K562 (cell line): Measurements from ENCODE around the gene LRRC58. TPM values are rescaled to one million over a fixed set of nuclear protein-coding genes. Genes with fewer than 3 reads are reported as not detected.

Experiments
- ATAC-seq: fragments of 200-7000 bp; cut with Tn5 transposase; 3 replicates; pipeline ENCODE4 v1.9.1; 2020; ENCODE audit warnings: moderate library complexity
- BruUV-seq: library from RNA; stranded (reverse); fragments of 400-500 nt; replicated peaks from 2 replicates; lab custom pipeline; 2021; lab: Mats Ljungman, UMichigan
- CTCF ChIA-PET: fragments of 300-600 bp; formaldehyde crosslinking; extraction: SDS; loops from one replicate; lab custom pipeline; 2021; ENCODE audit warnings: low intra/inter-chr PET ratio; lab: Yijun Ruan, JAX
- POLR2A ChIA-PET: fragments of 300-600, 350-650 bp; sonication (Branson Sonifier 250); formaldehyde crosslinking; extraction: SDS; loops from one replicate; lab custom pipeline; 2021; ENCODE audit warnings: antibody characterized with exemption, inconsistent platforms; lab: Yijun Ruan, JAX
- DNase-seq, 4 experiments: peaks; one replicate each; pipeline versions ENCODE4 v3.0.0 to v3.0.0-alpha.2; 2011 to 2018; ENCODE audit warnings: low spot score in 3 of 4, mixed read lengths in 3 of 4; ENCODE audit errors: extremely low read depth in 1 of 4
- FAIRE-seq: peaks from 2 replicates; lab custom pipeline; 2011; peaks lifted over from hg19 to GRCh38; lab: Jason Lieb, UNC
- H2AFZ ChIP-seq: 2 replicates; pipeline ENCODE4 v1.6.0; 2011; ENCODE audit warnings: low read depth, low read length, control low read depth, inconsistent platforms
- H3K27ac ChIP-seq: fragments of 200-600 bp; 3 replicates; pipeline ENCODE4 v1.8.0; 2011; ENCODE audit warnings: low read depth, mild to moderate bottlenecking, control low read depth, inconsistent platforms, low read length, moderate library complexity, mixed read lengths; ENCODE audit errors: extremely low read depth
- H3K27me3 ChIP-seq, 2 experiments: fragments of 300-600 bp in 1 of 2; 2 replicates in 1 of 2; 3 replicates in 1 of 2; pipeline versions ENCODE4 v1.6.0 to v1.8.0; 2011; ENCODE audit warnings: inconsistent platforms in 2 of 2, low read length in 2 of 2, mild to moderate bottlenecking in 1 of 2, mixed read lengths in 1 of 2, moderate library complexity in 1 of 2; ENCODE audit not compliant: control insufficient read depth in 2 of 2, insufficient read depth in 2 of 2
- H3K36me3 ChIP-seq: fragments of 300-600 bp; 3 replicates; pipeline ENCODE4 v1.8.0; 2011; ENCODE audit warnings: mild to moderate bottlenecking, low read length, inconsistent platforms; ENCODE audit not compliant: control insufficient read depth, insufficient read depth
- H3K4me1 ChIP-seq, 2 experiments: fragments of 200-600 bp in 1 of 2; replicated peaks in 1 of 2; 2 replicates in 1 of 2; 3 replicates in 1 of 2; pipeline versions ENCODE4 v1.5.1 to v1.8.0; 2011; ENCODE audit warnings: inconsistent platforms in 2 of 2, low read length in 2 of 2, mild to moderate bottlenecking in 1 of 2, mixed read lengths in 1 of 2, moderate library complexity in 1 of 2; ENCODE audit not compliant: control insufficient read depth in 2 of 2, insufficient read depth in 2 of 2
- H3K4me2 ChIP-seq: 2 replicates; pipeline ENCODE4 v1.6.1; 2011; ENCODE audit warnings: low read length, control low read depth, inconsistent platforms, mixed read lengths; ENCODE audit not compliant: insufficient read depth
- H3K4me3 ChIP-seq: fragments of 200-600 bp; sonication (generic), shearing (Covaris generic); 2 replicates; pipeline ENCODE4 v1.5.1; 2016; ENCODE audit warnings: control low read depth, inconsistent platforms
- H3K79me2 ChIP-seq: fragments of 200-600 bp; 3 replicates; pipeline ENCODE4 v1.8.0; 2011; ENCODE audit warnings: low read length, inconsistent platforms; ENCODE audit not compliant: control insufficient read depth, insufficient read depth
- H3K9ac ChIP-seq, 2 experiments: 2 replicates each; pipeline versions ENCODE4 v1.6.0 to v1.6.1; 2011; ENCODE audit warnings: low read depth in 2 of 2, low read length in 2 of 2, control low read depth in 1 of 2, inconsistent platforms in 1 of 2, mild to moderate bottlenecking in 1 of 2, mixed read lengths in 1 of 2; ENCODE audit not compliant: insufficient read depth in 1 of 2
- H3K9me1 ChIP-seq: one replicate; pipeline ENCODE4 v1.6.0; 2011; ENCODE audit warnings: inconsistent platforms, mild to moderate bottlenecking, low read length, moderate library complexity; ENCODE audit not compliant: control insufficient read depth, insufficient read depth
- H3K9me3 ChIP-seq: replicated peaks from 2 replicates; pipeline ENCODE4 v1.5.1; 2011; ENCODE audit warnings: low read depth, low read length, inconsistent platforms; ENCODE audit not compliant: control insufficient read depth, insufficient read depth
- H4K20me1 ChIP-seq: replicated peaks from 2 replicates; pipeline ENCODE4 v1.6.1; 2011; ENCODE audit warnings: low read length, inconsistent platforms, mixed read lengths; ENCODE audit not compliant: control insufficient read depth, insufficient read depth
- ASH1L ChIP-seq: fragments of 450-650 bp; IDR thresholded peaks from 2 replicates; pipeline ENCODE4 v1.6.1; 2018; ENCODE audit warnings: borderline replicate concordance, mild to moderate bottlenecking, low read depth; ENCODE audit not compliant: partially characterized antibody
- CBX3 ChIP-seq, 2 experiments: IDR thresholded peaks; 1 replicate in 1 of 2; 2 replicates in 1 of 2; pipeline ENCODE4 v1.6.1; 2012; ENCODE audit warnings: inconsistent platforms in 2 of 2, low read length in 2 of 2, borderline replicate concordance in 1 of 2, control low read depth in 1 of 2
- CCAR2 ChIP-seq: fragments of 200-400 bp; formaldehyde crosslinking; IDR thresholded peaks from 2 replicates; pipeline ENCODE4 v1.6.1; 2017; ENCODE audit warnings: mild to moderate bottlenecking, low read depth, low read length
- KDM4B ChIP-seq, 2 experiments: fragments of 450-650 bp in 1 of 2; sonication (generic) in 1 of 2; IDR thresholded peaks; 2 replicates each; pipeline ENCODE4 v1.6.1; 2016 to 2017; ENCODE audit warnings: borderline replicate concordance in 2 of 2, antibody characterized with exemption in 1 of 2, low read depth in 1 of 2, mild to moderate bottlenecking in 1 of 2
- POLR2B ChIP-seq: fragments of 450-650 bp; IDR thresholded peaks from 2 replicates; pipeline ENCODE4 v1.6.1; 2018; ENCODE audit warnings: low read depth; ENCODE audit not compliant: partially characterized antibody
- SMARCA4 ChIP-seq: fragments of 450-650 bp; IDR thresholded peaks from 2 replicates; pipeline ENCODE4 v1.6.1; 2016
- ZNF644 ChIP-seq: fragments of 200-800 bp; sonication (Bioruptor generic); IDR thresholded peaks from 2 replicates; pipeline ENCODE4 v1.6.1; 2016; ENCODE audit warnings: low read depth, missing genetic modification characterization, missing compliant biosample characterization
- ZNF76 ChIP-seq: fragments of 250-450 bp; sonication (Bioruptor Pico); IDR thresholded peaks from 2 replicates; pipeline ENCODE4 v1.4.0; 2020; ENCODE audit warnings: mild to moderate bottlenecking, moderate library complexity, borderline replicate concordance
- WGBS: fragments of 100-300 bp; shearing (Covaris generic); methylation state at CpG from one replicate; pipeline ENCODE4 v1.1.6; 2016; ENCODE audit warnings: low coverage, mixed read lengths; ENCODE audit not compliant: insufficient coverage; ENCODE audit errors: missing lambda C conversion rate; 5-methylcytosine and 5-hydroxymethylcytosine counted together
- in situ Hi-C: fragments of 300-500 bp; cut with MboI; formaldehyde crosslinking; loops from 4 replicates; pipeline ENCODE4 v1.15.0; 2018; ENCODE audit warnings: inconsistent platforms, mixed read lengths
- intact Hi-C: fragments of 100-400 bp; cut with micrococcal nuclease; formaldehyde crosslinking; loops from 2 replicates; pipeline ENCODE4 v1.14.2; 2022
- polyA plus RNA-seq, 8 experiments: library from polyadenylated mRNA; depleted of rRNA in 4 of 8; stranded (reverse) in 5 of 8; unstranded in 3 of 8; fragments of >200 nt; fragmentation: Nextera tagmentation in 2 of 8; fragmentation: Illumina TruSeq in 1 of 8; extraction: Ambion mirVana in 2 of 8; extraction: Trizol in 1 of 8; gene quantifications; 2 replicates each; pipeline versions ENCODE4 v1.2.1 to v1.2.3, GENCODE V29; 2011 to 2014; ENCODE audit warnings: inconsistent platforms in 1 of 8, missing spikeins in 1 of 8
- total RNA-seq, 7 experiments: library from RNA; depleted of rRNA in 6 of 7; stranded (reverse); fragments of >200 nt in 6 of 7; fragmentation: Illumina TruSeq in 2 of 7; extraction: Trizol in 2 of 7; gene quantifications; 2 replicates each; pipeline versions ENCODE4 v1.2.1 to v1.2.3, GENCODE V29; 2011 to 2021; ENCODE audit warnings: low replicate concordance in 1 of 7
- TF ChIP-seq, protein P1 (sequence below), 2 experiments: fragments of 450-650 bp in 1 of 2; IDR thresholded peaks; 2 replicates each; pipeline ENCODE4 v1.6.1; 2011 to 2017; ENCODE audit warnings: low read depth in 2 of 2, antibody characterized with exemption in 1 of 2, borderline replicate concordance in 1 of 2, low read length in 1 of 2, mild to moderate bottlenecking in 1 of 2, mixed read lengths in 1 of 2; ENCODE audit not compliant: control insufficient read depth in 1 of 2
- TF ChIP-seq, protein P2 (sequence below): fragments of 450-650 bp; IDR thresholded peaks from 2 replicates; pipeline ENCODE4 v1.6.1; 2018; ENCODE audit not compliant: partially characterized antibody
- TF ChIP-seq, protein P3 (sequence below): fragments of 450-650 bp; formaldehyde crosslinking; IDR thresholded peaks from 2 replicates; pipeline ENCODE4 v1.4.0; 2022; ENCODE audit warnings: mild to moderate bottlenecking, moderate library complexity
- TF ChIP-seq, protein P4 (sequence below): fragments of 450-650 bp; formaldehyde crosslinking; IDR thresholded peaks from 2 replicates; pipeline ENCODE4 v1.4.0; 2022; ENCODE audit warnings: missing genetic modification characterization

Gene LRRC58
- total and polyA plus RNA-seq, 9 of the 15 experiments (the other 6 are each of a cell fraction or from before 2014, with no cell fraction given), result 5.6 to 26.6 (median 14.8) TPM

DNA sequence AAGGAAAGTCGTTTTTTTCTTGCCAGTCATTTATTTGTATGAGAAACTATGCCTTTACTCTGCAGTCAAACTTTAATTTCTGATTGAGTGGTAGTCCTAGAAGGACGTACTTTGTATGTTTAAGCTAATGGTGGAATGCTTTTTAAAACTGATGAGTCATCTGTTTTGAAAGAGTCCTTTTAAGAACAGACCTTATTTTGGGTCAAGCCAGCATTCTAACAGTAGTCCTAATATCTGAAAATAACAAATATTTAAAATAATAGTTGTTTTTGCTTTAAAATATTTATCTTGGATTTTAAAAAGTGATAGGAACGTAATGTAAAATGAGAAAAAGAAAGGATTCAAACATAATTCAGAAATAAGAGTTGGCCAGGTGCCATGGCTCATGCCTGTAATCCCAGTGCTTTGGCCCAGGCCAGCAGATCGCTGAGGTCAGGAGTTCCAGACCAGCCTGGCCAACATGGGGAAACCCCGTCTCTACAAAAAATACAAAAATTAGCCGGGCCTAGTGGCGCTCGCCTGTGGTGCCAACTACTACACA is 1.3 kb upstream of the LRRC58 start:
- no TSS peak for BruUV-seq
- 3% methylated on average over 8 of the region's 8 CpGs for WGBS
- peak overlapping the region; percentile 94 for H2AFZ ChIP-seq
- FAIRE-seq, result peak; percentile 83
- peak overlapping the region; percentile 85 for H3K4me2 ChIP-seq
- no peaks in the 10 kb centered on the region for H3K9me3 ChIP-seq
- no peak overlapping the region for H3K4me3 ChIP-seq
- no peaks in the 10 kb centered on the region for H3K27me3 ChIP-seq
- intact Hi-C loops (no loop called here), in situ Hi-C loops (no loop called here)
- peak overlapping the region; percentile 88 for H3K27ac ChIP-seq
- H3K4me1 ChIP-seq, result peaks cover 6 to 20% of the 10 kb centered on the region in 2 experiments; a peak in 4 of 5 replicates
- POLR2A ChIA-PET, result no interaction called here
- peak overlapping the region; percentile 40 to 86; a peak in 3 of 4 replicates for H3K9ac ChIP-seq
- CTCF ChIA-PET, result no interaction called here
- H4K20me1 ChIP-seq, result no peaks in the 10 kb centered on the region
- H3K36me3 ChIP-seq, result peaks cover 14% of the 10 kb centered on the region; the same call in 2 of the 3 replicates
- H3K79me2 ChIP-seq, result peaks cover 43% of the 10 kb centered on the region
- no peak for ATAC-seq
- H3K9me1 ChIP-seq, result no peaks in the 10 kb centered on the region
- peak; percentile 23 to 53 (median 31) for DNase-seq
- TF ChIP-seq, protein P1, sequence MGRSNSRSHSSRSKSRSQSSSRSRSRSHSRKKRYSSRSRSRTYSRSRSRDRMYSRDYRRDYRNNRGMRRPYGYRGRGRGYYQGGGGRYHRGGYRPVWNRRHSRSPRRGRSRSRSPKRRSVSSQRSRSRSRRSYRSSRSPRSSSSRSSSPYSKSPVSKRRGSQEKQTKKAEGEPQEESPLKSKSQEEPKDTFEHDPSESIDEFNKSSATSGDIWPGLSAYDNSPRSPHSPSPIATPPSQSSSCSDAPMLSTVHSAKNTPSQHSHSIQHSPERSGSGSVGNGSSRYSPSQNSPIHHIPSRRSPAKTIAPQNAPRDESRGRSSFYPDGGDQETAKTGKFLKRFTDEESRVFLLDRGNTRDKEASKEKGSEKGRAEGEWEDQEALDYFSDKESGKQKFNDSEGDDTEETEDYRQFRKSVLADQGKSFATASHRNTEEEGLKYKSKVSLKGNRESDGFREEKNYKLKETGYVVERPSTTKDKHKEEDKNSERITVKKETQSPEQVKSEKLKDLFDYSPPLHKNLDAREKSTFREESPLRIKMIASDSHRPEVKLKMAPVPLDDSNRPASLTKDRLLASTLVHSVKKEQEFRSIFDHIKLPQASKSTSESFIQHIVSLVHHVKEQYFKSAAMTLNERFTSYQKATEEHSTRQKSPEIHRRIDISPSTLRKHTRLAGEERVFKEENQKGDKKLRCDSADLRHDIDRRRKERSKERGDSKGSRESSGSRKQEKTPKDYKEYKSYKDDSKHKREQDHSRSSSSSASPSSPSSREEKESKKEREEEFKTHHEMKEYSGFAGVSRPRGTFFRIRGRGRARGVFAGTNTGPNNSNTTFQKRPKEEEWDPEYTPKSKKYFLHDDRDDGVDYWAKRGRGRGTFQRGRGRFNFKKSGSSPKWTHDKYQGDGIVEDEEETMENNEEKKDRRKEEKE (IDR thresholded peaks at IDR 0.05; ENCODE audit: borderline replicate concordance in 1 of 2, control insufficient read depth in 1 of 2, low read depth in 2 of 2, low read length in 1 of 2), result no peak
- TF ChIP-seq ZNF644 (no peak), KDM4B (IDR thresholded peaks at IDR 0.05; ENCODE audit: borderline replicate concordance in 2 of 2, low read depth in 1 of 2) (no peak), SMARCA4 (peak; percentile 59), POLR2B (no peak), CBX3 (IDR thresholded peaks at IDR 0.05; ENCODE audit: borderline replicate concordance in 1 of 2, low read length in 2 of 2) (no peak), CCAR2 (no peak), ZNF76 (no peak), ASH1L (no peak)
- TF ChIP-seq, protein P2, sequence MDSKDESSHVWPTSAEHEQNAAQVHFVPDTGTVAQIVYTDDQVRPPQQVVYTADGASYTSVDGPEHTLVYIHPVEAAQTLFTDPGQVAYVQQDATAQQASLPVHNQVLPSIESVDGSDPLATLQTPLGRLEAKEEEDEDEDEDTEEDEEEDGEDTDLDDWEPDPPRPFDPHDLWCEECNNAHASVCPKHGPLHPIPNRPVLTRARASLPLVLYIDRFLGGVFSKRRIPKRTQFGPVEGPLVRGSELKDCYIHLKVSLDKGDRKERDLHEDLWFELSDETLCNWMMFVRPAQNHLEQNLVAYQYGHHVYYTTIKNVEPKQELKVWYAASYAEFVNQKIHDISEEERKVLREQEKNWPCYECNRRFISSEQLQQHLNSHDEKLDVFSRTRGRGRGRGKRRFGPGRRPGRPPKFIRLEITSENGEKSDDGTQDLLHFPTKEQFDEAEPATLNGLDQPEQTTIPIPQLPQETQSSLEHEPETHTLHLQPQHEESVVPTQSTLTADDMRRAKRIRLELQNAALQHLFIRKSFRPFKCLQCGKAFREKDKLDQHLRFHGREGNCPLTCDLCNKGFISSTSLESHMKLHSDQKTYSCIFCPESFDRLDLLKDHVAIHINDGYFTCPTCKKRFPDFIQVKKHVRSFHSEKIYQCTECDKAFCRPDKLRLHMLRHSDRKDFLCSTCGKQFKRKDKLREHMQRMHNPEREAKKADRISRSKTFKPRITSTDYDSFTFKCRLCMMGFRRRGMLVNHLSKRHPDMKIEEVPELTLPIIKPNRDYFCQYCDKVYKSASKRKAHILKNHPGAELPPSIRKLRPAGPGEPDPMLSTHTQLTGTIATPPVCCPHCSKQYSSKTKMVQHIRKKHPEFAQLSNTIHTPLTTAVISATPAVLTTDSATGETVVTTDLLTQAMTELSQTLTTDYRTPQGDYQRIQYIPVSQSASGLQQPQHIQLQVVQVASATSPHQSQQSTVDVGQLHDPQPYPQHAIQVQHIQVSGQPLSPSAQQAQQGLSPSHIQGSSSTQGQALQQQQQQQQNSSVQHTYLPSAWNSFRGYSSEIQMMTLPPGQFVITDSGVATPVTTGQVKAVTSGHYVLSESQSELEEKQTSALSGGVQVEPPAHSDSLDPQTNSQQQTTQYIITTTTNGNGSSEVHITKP, result peak; percentile 48
- TF ChIP-seq, protein P3, sequence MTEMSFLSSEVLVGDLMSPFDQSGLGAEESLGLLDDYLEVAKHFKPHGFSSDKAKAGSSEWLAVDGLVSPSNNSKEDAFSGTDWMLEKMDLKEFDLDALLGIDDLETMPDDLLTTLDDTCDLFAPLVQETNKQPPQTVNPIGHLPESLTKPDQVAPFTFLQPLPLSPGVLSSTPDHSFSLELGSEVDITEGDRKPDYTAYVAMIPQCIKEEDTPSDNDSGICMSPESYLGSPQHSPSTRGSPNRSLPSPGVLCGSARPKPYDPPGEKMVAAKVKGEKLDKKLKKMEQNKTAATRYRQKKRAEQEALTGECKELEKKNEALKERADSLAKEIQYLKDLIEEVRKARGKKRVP (CRISPR knock-in tag), result no peak
- TF ChIP-seq, protein P4, sequence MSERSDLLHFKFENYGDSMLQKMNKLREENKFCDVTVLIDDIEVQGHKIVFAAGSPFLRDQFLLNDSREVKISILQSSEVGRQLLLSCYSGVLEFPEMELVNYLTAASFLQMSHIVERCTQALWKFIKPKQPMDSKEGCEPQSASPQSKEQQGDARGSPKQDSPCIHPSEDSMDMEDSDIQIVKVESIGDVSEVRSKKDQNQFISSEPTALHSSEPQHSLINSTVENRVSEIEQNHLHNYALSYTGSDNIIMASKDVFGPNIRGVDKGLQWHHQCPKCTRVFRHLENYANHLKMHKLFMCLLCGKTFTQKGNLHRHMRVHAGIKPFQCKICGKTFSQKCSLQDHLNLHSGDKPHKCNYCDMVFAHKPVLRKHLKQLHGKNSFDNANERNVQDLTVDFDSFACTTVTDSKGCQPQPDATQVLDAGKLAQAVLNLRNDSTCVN, result no peak
